H9 (cell line): ENCODE results near the gene IQCN. TPM values are rescaled to one million over a fixed set of nuclear protein-coding genes. Genes with fewer than 3 reads are reported as not detected.

Experiments
- DNase-seq: peaks from one replicate; pipeline ENCODE4 v3.0.0-alpha.2; 2017
- H2AFZ ChIP-seq: one replicate; pipeline ENCODE4 v1.6.1; 2013; ENCODE audit warnings: mild to moderate bottlenecking, low read length, control low read depth, moderate library complexity
- H2AK5ac ChIP-seq: 2 replicates; pipeline ENCODE4 v1.6.1; 2013; ENCODE audit warnings: low read length, control low read depth, mixed read lengths; ENCODE audit not compliant: insufficient read length
- H2BK120ac ChIP-seq: one replicate; pipeline ENCODE4 v1.6.1; 2013; ENCODE audit warnings: low read depth, mild to moderate bottlenecking, low read length, control low read depth, inconsistent platforms; ENCODE audit not compliant: poor library complexity, severe bottlenecking
- H2BK12ac ChIP-seq: 2 replicates; pipeline ENCODE4 v1.6.1; 2013; ENCODE audit warnings: low read length, control low read depth, mixed read lengths, low read depth; ENCODE audit not compliant: insufficient read length
- H2BK15ac ChIP-seq: 2 replicates; pipeline ENCODE4 v1.6.1; 2013; ENCODE audit warnings: low read depth, low read length, control low read depth
- H2BK20ac ChIP-seq: one replicate; pipeline ENCODE4 v1.6.1; 2013; ENCODE audit warnings: low read depth, mild to moderate bottlenecking, low read length, control low read depth, inconsistent platforms; ENCODE audit not compliant: poor library complexity, severe bottlenecking
- H2BK5ac ChIP-seq: 2 replicates; pipeline ENCODE4 v1.6.1; 2013; ENCODE audit warnings: low read length, control low read depth, mixed read lengths; ENCODE audit not compliant: insufficient read length
- H3K14ac ChIP-seq: 2 replicates; pipeline ENCODE4 v1.6.1; 2013; ENCODE audit warnings: low read length, control low read depth; ENCODE audit not compliant: insufficient read depth
- H3K18ac ChIP-seq: 2 replicates; pipeline ENCODE4 v1.6.1; 2013; ENCODE audit warnings: low read depth, mild to moderate bottlenecking, mixed read lengths, low read length, control low read depth; ENCODE audit not compliant: insufficient read length
- H3K23ac ChIP-seq: 2 replicates; pipeline ENCODE4 v1.6.1; 2013; ENCODE audit warnings: low read length, control low read depth, mixed read lengths, low read depth; ENCODE audit not compliant: insufficient read length
- H3K23me2 ChIP-seq: 2 replicates; pipeline ENCODE4 v1.6.1; 2013; ENCODE audit warnings: low read depth, mild to moderate bottlenecking, mixed read lengths, low read length, control low read depth; ENCODE audit not compliant: insufficient read length, poor library complexity, severe bottlenecking
- H3K27ac ChIP-seq: 2 replicates; pipeline ENCODE4 v1.5.1; 2013; ENCODE audit warnings: low read length, control low read depth, mixed read lengths, low read depth; ENCODE audit not compliant: insufficient read length
- H3K27me3 ChIP-seq: 2 replicates; pipeline ENCODE4 v1.6.1; 2013; ENCODE audit warnings: low read length, control low read depth, inconsistent platforms; ENCODE audit not compliant: insufficient read depth
- H3K4ac ChIP-seq: 2 replicates; pipeline ENCODE4 v1.6.1; 2013; ENCODE audit warnings: low read depth, mild to moderate bottlenecking, control low read depth, inconsistent platforms, low read length, moderate library complexity
- H3K4me1 ChIP-seq: 2 replicates; pipeline ENCODE4 v1.6.1; 2013; ENCODE audit warnings: low read length, control low read depth, inconsistent platforms; ENCODE audit not compliant: insufficient read depth
- H3K4me2 ChIP-seq: 2 replicates; pipeline ENCODE4 v1.6.1; 2013; ENCODE audit warnings: low read length, control low read depth, mixed read lengths; ENCODE audit not compliant: insufficient read length, insufficient read depth
- H3K56ac ChIP-seq: 2 replicates; pipeline ENCODE4 v1.6.1; 2013; ENCODE audit warnings: low read depth, mild to moderate bottlenecking, mixed read lengths, low read length, control low read depth; ENCODE audit not compliant: insufficient read length
- H3K79me1 ChIP-seq: 2 replicates; pipeline ENCODE4 v1.6.1; 2013; ENCODE audit warnings: low read depth, mild to moderate bottlenecking, moderate library complexity, low read length, control low read depth, inconsistent platforms; ENCODE audit not compliant: insufficient read depth, poor library complexity, severe bottlenecking
- H3K79me2 ChIP-seq: 2 replicates; pipeline ENCODE4 v1.6.1; 2013; ENCODE audit warnings: low read length, control low read depth, inconsistent platforms; ENCODE audit not compliant: insufficient read depth
- H3K9ac ChIP-seq: 2 replicates; pipeline ENCODE4 v1.6.1; 2013; ENCODE audit warnings: low read length, control low read depth, mixed read lengths; ENCODE audit not compliant: insufficient read length; ENCODE audit errors: extremely low read depth
- H3K9me3 ChIP-seq: one replicate; pipeline ENCODE4 v1.6.1; 2013; ENCODE audit warnings: low read depth, low read length, inconsistent platforms; ENCODE audit not compliant: control insufficient read depth
- H3T11ph ChIP-seq: one replicate; pipeline ENCODE4 v1.6.1; 2013; ENCODE audit warnings: mild to moderate bottlenecking, low read length, control low read depth, inconsistent platforms
- H4K20me1 ChIP-seq: one replicate; pipeline ENCODE4 v1.6.1; 2013; ENCODE audit not compliant: control insufficient read depth, insufficient read length, insufficient read depth
- H4K5ac ChIP-seq: 2 replicates; pipeline ENCODE4 v1.6.1; 2013; ENCODE audit warnings: low read depth, mild to moderate bottlenecking, mixed read lengths, low read length, control low read depth; ENCODE audit not compliant: insufficient read length
- H4K8ac ChIP-seq: replicated peaks from 2 replicates; pipeline ENCODE4 v1.6.1; 2013; ENCODE audit warnings: low read length, control low read depth, mixed read lengths, low read depth; ENCODE audit not compliant: insufficient read length
- H4K91ac ChIP-seq: 2 replicates; pipeline ENCODE4 v1.6.1; 2013; ENCODE audit warnings: low read depth, mild to moderate bottlenecking, moderate library complexity, mixed read lengths, low read length, control low read depth; ENCODE audit not compliant: insufficient read length
- H3K27ac Mint-ChIP-seq, 3 experiments: 2 replicates in 2 of 3; 3 replicates in 1 of 3; pipeline ENCODE4 v1.8.0; 2020 to 2021; ENCODE audit warnings: mixed read lengths in 3 of 3, mild to moderate bottlenecking in 1 of 3, moderate library complexity in 1 of 3
- H3K27me3 Mint-ChIP-seq: 2 replicates; pipeline ENCODE4 v1.8.0; 2021; ENCODE audit warnings: low read depth, mild to moderate bottlenecking, moderate library complexity, mixed read lengths
- H3K36me3 Mint-ChIP-seq, 3 experiments: 2 replicates in 2 of 3; 3 replicates in 1 of 3; pipeline ENCODE4 v1.8.0; 2020 to 2021; ENCODE audit warnings: low read depth in 3 of 3, mixed read lengths in 3 of 3; ENCODE audit not compliant: insufficient read depth in 1 of 3
- H3K4me1 Mint-ChIP-seq, 2 experiments: 2 replicates each; pipeline ENCODE4 v1.8.0; 2020; ENCODE audit warnings: mixed read lengths in 2 of 2
- H3K4me3 Mint-ChIP-seq, 2 experiments: 2 replicates in 1 of 2; 3 replicates in 1 of 2; pipeline ENCODE4 v1.8.0; 2020 to 2021; ENCODE audit warnings: mild to moderate bottlenecking in 2 of 2, mixed read lengths in 2 of 2, moderate library complexity in 1 of 2
- H3K9me3 Mint-ChIP-seq, 2 experiments: 2 replicates in 1 of 2; 3 replicates in 1 of 2; pipeline ENCODE4 v1.8.0; 2020; ENCODE audit warnings: mild to moderate bottlenecking in 2 of 2, mixed read lengths in 2 of 2, moderate library complexity in 1 of 2
- CTCF ChIP-seq: fragments of 200-600 bp; sonication (generic); conservative IDR thresholded peaks from 3 replicates; pipeline ENCODE4 v1.8.0; 2021; ENCODE audit warnings: antibody characterized with exemption, mild to moderate bottlenecking
- WGBS: extraction: QIAGEN DNeasy Blood & Tissue Kit; methylation state at CpG from one replicate; pipeline ENCODE4 v1.1.7; 2013; ENCODE audit warnings: missing lambda C conversion rate, low lambda C conversion rate, mixed read lengths; ENCODE audit not compliant: insufficient read length; ENCODE audit errors: extremely low coverage; 5-methylcytosine and 5-hydroxymethylcytosine counted together
- total RNA-seq: library from RNA; stranded (reverse); gene quantifications from 2 replicates; pipeline ENCODE4 v1.2.1, GENCODE V29; 2021

IQCN gene
- total RNA-seq, 1 experiment from 2014 or later: 0.39 TPM

GRCh38 chr19:18311502-18312091, 37.3 kb upstream of the IQCN start:
- Histone ChIP-seq H2BK20ac (no peak overlapping the region), H3K27ac (no peak overlapping the region), H2AK5ac (no peak overlapping the region), H3K4me1 (no peaks in the 10 kb centered on the region), H3K9me3 (no peaks in the 10 kb centered on the region), H4K20me1 (no peaks in the 10 kb centered on the region), H4K91ac (no peak overlapping the region), H3K79me1 (no peaks in the 10 kb centered on the region), H4K8ac (no peak overlapping the region), H2AFZ (no peak overlapping the region), H3K14ac (no peak overlapping the region), H3K18ac (no peak overlapping the region), H2BK12ac (no peak overlapping the region), H2BK5ac (no peak overlapping the region), H3K79me2 (no peaks in the 10 kb centered on the region), H2BK15ac (no peak overlapping the region), H3K23ac (no peak overlapping the region), H4K5ac (no peak overlapping the region), H3K4ac (no peak overlapping the region), H2BK120ac (no peak overlapping the region), H3K9ac (no peak overlapping the region), H3T11ph (no peak overlapping the region), H3K56ac (no peak overlapping the region), H3K27me3 (no peaks in the 10 kb centered on the region), H3K4me2 (no peak overlapping the region), H3K23me2 (no peaks in the 10 kb centered on the region)
- Mint-ChIP-seq H3K27me3 (no peaks in the 10 kb centered on the region), H3K4me3 (no peak overlapping the region), H3K27ac (no peak overlapping the region), H3K4me1 (peaks cover 4 to 11% of the 10 kb centered on the region in 2 experiments; a peak in 3 of 4 replicates), H3K9me3 (no peaks in the 10 kb centered on the region), H3K36me3 (peaks cover 30 to 83% (median 69%) of the 10 kb centered on the region in 3 experiments)
- DNase-seq: no peak
- no CpG with 5 or more reads among the region's 22 CpGs for WGBS
- no peak for TF ChIP-seq CTCF
